Activated CD8-positive, alpha-beta memory T cell treated with anti-CD3 and anti-CD28 coated beads for 1 hour (primary cell): ENCODE results near the gene ASPSCR1.

Source experiments
- DNase-seq, 2 donors: peaks; one replicate each; pipeline ENCODE4 v3.0.0-alpha.2; 2020; ENCODE audit warnings: low read depth in 1 of 2; ENCODE audit errors: extremely low read depth in 1 of 2

ASPSCR1 gene

GRCh38 chr17:81958633-81959342 lies 18.6 kb upstream of the ASPSCR1 start:
- no peak for DNase-seq

- peak; percentile 55 to 82 for DNase-seq
Observed at GRCh38 chr17:81959362-81960129, 17.9 kb upstream of the ASPSCR1 start.

GRCh38 chr17:81960130-81960958 lies 17.1 kb upstream of the ASPSCR1 start:
- no peak for DNase-seq

- DNase-seq: no peak
Observed at GRCh38 chr17:81961087-81961511, 16.3 kb upstream of the ASPSCR1 start, which contains the start of gene NOTUM. TSS of gene NOTUM (minus strand) at chr17:81961187. CDS start at chr17:81960909, 278 bp downstream.

GRCh38 chr17:81961521-81962498 lies 15.6 kb upstream of the ASPSCR1 start:
- no peak for DNase-seq

- no peak for DNase-seq
Observed at GRCh38 chr17:81962499-81963441, 14.7 kb upstream of the ASPSCR1 start.

GRCh38 chr17:81964081-81964849 lies 13.2 kb upstream of the ASPSCR1 start:
- DNase-seq: no peak

- no peak for DNase-seq
Observed at GRCh38 chr17:81966343-81967243, 10.8 kb upstream of the ASPSCR1 start.

- no peak for DNase-seq
Observed at GRCh38 chr17:81967244-81967532, 10.2 kb upstream of the ASPSCR1 start.

GRCh38 chr17:81967533-81968395 lies 9.7 kb upstream of the ASPSCR1 start:
- DNase-seq: peak; percentile 69 to 73

- no peak for DNase-seq
Observed at GRCh38 chr17:81968396-81968745, 9.1 kb upstream of the ASPSCR1 start.

GRCh38 chr17:81968850-81969812 lies 8.3 kb upstream of the ASPSCR1 start:
- no peak for DNase-seq

GRCh38 chr17:81973432-81973831 lies 4.0 kb upstream of the ASPSCR1 start:
- no peak for DNase-seq

GRCh38 chr17:81976332-81977210 lies 858 bp upstream of the ASPSCR1 start:
- no peak for DNase-seq
